ENCODE measurements around the gene LZTS3. TPM values are rescaled to one million over a fixed set of nuclear protein-coding genes. Genes with fewer than 3 reads are reported as not detected.
A peak's percentile ranks its signal among the peaks of the same experiment; 100 is the strongest.

LZTS3 gene
- total and polyA plus RNA-seq, 2 of the 13 experiments (the other 11 are each of a cell fraction or from before 2014, with no cell fraction given), result 10.1 to 31.3 TPM

DNA sequence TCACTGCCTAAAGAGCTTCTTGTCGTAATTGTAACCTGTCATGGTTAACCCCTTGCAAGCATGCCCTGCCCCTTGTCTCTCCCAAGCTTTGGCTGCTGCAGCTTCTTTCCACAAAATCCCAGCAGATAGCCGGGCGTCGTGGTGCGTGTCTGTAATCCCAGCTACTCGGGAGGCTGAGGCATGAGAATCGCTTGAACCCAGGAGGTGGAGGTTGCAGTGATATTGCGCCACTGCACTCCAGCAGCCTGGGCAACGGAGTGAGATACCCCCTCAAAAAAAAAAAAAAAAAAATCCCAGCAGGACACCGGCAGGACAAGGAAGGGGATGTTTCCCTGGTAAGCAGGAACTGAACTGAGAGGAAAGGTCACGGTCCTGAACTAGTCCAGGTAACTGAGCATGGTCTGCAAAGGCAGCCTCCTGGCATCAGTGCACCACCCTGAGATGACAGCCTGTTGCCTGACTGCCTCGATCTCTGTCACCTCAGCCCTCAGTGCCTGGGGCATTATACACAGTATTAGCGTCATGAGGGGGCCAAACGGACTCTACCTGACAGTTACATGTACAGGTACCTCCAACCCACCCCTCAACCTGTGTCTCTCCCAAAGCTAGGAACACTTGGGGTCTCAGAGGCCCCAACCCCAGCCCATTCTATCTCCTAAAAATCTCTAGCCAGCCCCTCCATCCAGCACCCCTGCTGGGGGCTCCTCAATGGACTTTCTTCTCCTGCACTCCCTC is 1.8 kb downstream of the LZTS3 start:
- no peaks in the 10 kb centered on the region for H3K9me3 ChIP-seq (ENCODE audit: low read length)
- peak overlapping the region in 2 of 3 experiments; percentile 1 to 99; a peak in 2 of 6 replicates for H3K4me3 ChIP-seq (replicated peaks in 1 of 3; ENCODE audit: insufficient read depth in 1 of 3, low read depth in 2 of 3, low read length in 3 of 3)
- H3K79me2 ChIP-seq (ENCODE audit: insufficient read depth, low read length), result peaks cover 14% of the 10 kb centered on the region
- H3K27me3 ChIP-seq (ENCODE audit: control insufficient read depth in 1 of 2, insufficient read depth in 2 of 2, low read length in 2 of 2), result no peaks in the 10 kb centered on the region; a peak in 1 of 5 replicates
- peaks cover 71% of the 10 kb centered on the region for H3K4me1 ChIP-seq (ENCODE audit: insufficient read depth, low read length)
- no peak overlapping the region for H3K27ac ChIP-seq (ENCODE audit: extremely low read length, insufficient read depth, low read length)
- no peak overlapping the region for H2AFZ ChIP-seq (ENCODE audit: low read length)
- FAIRE-seq, result no peak
- in situ Hi-C loops (cut with HindIII; ENCODE audit: extremely low pct_ligation_motif_present, low pct_unique_long_range_greater_than_20kb), result no loop called here
- 48% methylated on average over 14 of the region's 14 CpGs for WGBS (ENCODE audit: low lambda C conversion rate)
- ChIA-PET POLR2A (interaction anchor here (0.6 to 6.5 kb wide), 5 partner anchors 12 to 484 kb away, joined by 3 to 81 read pairs (median 3); partner anchors contain the start of genes FASTKD5 and UBOX5), CTCF (ENCODE audit: low intra/inter-chr PET ratio, low total read pairs) (no interaction called here)
- intact Hi-C loops (cut with micrococcal nuclease; ENCODE audit: unreplicated experiment), result loop anchor here (1.0 to 5.0 kb wide), 2 partner anchors 10 to 119 kb away; no protein-coding TSS in a partner anchor
- H3K36me3 ChIP-seq (replicated peaks in 1 of 2; ENCODE audit: control insufficient read depth in 1 of 2, insufficient read depth in 2 of 2, low read length in 2 of 2), result no peaks in the 10 kb centered on the region; a peak in 1 of 5 replicates
- no peak for DNase-seq (ENCODE audit: low spot score)
- ATAC-seq, result no peak
- no peaks in the 10 kb centered on the region for H4K20me1 ChIP-seq (ENCODE audit: insufficient read depth, low read length)
- H3K9ac ChIP-seq (ENCODE audit: insufficient read depth, low read depth, low read length), result peak overlapping the region; percentile 30; the same call in 1 of the 2 replicates
- BruUV-seq (replicated peaks), result no TSS peak
- H3K4me2 ChIP-seq (ENCODE audit: low read depth, low read length), result peak overlapping the region; percentile 79
- TF ChIP-seq ELF4 (CRISPR knock-in tag; IDR thresholded peaks at IDR 0.05; ENCODE audit: borderline replicate concordance) (no peak), HOXD1 (CRISPR knock-in tag; IDR thresholded peaks at IDR 0.05) (no peak), HNRNPUL1 (IDR thresholded peaks at IDR 0.05; ENCODE audit: low read depth, low read length) (no peak), MXD1 (CRISPR knock-in tag; IDR thresholded peaks at IDR 0.05) (no peak), MED1 (CRISPR knock-in tag; IDR thresholded peaks at IDR 0.05) (0 out of 2 replicates have a peak, but pooled peaks have one; percentile 5), ZNF75D (CRISPR knock-in tag; IDR thresholded peaks at IDR 0.05; ENCODE audit: borderline replicate concordance) (no peak), DPF2 (CRISPR knock-in tag; IDR thresholded peaks at IDR 0.05; ENCODE audit: borderline replicate concordance, low read depth) (0 out of 2 replicates have a peak, but pooled peaks have one; percentile 5), TEAD3 (CRISPR knock-in tag; optimal IDR thresholded peaks at IDR 0.05; ENCODE audit: borderline replicate concordance) (peak; percentile 57), ZSCAN30 (CRISPR knock-in tag; IDR thresholded peaks at IDR 0.05) (no peak), BHLHE40 (IDR thresholded peaks at IDR 0.05; ENCODE audit: low read length) (no peak), ZNF780A (CRISPR knock-in tag; IDR thresholded peaks at IDR 0.05) (no peak), ZNF451 (CRISPR knock-in tag; IDR thresholded peaks at IDR 0.05) (no peak), ZBTB8A (CRISPR knock-in tag; IDR thresholded peaks at IDR 0.05; ENCODE audit: borderline replicate concordance, low read depth) (no peak), ZNF652 (CRISPR knock-in tag; IDR thresholded peaks at IDR 0.05; ENCODE audit: borderline replicate concordance, low read depth) (peak; percentile 77), ZKSCAN8 (CRISPR knock-in tag; IDR thresholded peaks at IDR 0.05; ENCODE audit: borderline replicate concordance) (no peak), GPN1 (CRISPR knock-in tag; IDR thresholded peaks at IDR 0.05; ENCODE audit: borderline replicate concordance) (no peak), ZNF251 (CRISPR knock-in tag; IDR thresholded peaks at IDR 0.05) (no peak), SRSF4 (IDR thresholded peaks at IDR 0.05; ENCODE audit: low read depth, low read length, poor library complexity, severe bottlenecking) (no peak)
- TF ChIP-seq, protein P1, sequence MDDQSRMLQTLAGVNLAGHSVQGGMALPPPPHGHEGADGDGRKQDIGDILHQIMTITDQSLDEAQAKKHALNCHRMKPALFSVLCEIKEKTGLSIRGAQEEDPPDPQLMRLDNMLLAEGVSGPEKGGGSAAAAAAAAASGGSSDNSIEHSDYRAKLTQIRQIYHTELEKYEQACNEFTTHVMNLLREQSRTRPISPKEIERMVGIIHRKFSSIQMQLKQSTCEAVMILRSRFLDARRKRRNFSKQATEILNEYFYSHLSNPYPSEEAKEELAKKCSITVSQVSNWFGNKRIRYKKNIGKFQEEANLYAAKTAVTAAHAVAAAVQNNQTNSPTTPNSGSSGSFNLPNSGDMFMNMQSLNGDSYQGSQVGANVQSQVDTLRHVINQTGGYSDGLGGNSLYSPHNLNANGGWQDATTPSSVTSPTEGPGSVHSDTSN (CRISPR knock-in tag; IDR thresholded peaks at IDR 0.05; ENCODE audit: borderline replicate concordance), result no peak
- TF ChIP-seq, protein P2, sequence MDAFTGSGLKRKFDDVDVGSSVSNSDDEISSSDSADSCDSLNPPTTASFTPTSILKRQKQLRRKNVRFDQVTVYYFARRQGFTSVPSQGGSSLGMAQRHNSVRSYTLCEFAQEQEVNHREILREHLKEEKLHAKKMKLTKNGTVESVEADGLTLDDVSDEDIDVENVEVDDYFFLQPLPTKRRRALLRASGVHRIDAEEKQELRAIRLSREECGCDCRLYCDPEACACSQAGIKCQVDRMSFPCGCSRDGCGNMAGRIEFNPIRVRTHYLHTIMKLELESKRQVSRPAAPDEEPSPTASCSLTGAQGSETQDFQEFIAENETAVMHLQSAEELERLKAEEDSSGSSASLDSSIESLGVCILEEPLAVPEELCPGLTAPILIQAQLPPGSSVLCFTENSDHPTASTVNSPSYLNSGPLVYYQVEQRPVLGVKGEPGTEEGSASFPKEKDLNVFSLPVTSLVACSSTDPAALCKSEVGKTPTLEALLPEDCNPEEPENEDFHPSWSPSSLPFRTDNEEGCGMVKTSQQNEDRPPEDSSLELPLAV (CRISPR knock-in tag; conservative IDR thresholded peaks at IDR 0.05; ENCODE audit: low read depth), result no peak
- TF ChIP-seq, protein P3, sequence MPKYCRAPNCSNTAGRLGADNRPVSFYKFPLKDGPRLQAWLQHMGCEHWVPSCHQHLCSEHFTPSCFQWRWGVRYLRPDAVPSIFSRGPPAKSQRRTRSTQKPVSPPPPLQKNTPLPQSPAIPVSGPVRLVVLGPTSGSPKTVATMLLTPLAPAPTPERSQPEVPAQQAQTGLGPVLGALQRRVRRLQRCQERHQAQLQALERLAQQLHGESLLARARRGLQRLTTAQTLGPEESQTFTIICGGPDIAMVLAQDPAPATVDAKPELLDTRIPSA (CRISPR knock-in tag; IDR thresholded peaks at IDR 0.05; ENCODE audit: borderline replicate concordance), result no peak
